GM19395 (cell line): ENCODE measurements around the gene NUP42.

Experiments used
- ATAC-seq: cut with Tn5 transposase; IDR thresholded peaks from one replicate; pipeline ENCODE4 v1.9.1; 2021; ENCODE audit warnings: mild to moderate bottlenecking, moderate library complexity; ENCODE audit not compliant: unreplicated experiment

NUP42 gene

GRCh38 chr7:23200331-23200730, 18.5 kb downstream of the NUP42 start:
- no peak for ATAC-seq

- no peak for ATAC-seq
These were observed 22.4 kb downstream of the NUP42 start for GRCh38 chr7:23204241-23204640.

GRCh38 chr7:23205577-23205908, 23.7 kb downstream of the NUP42 start:
- ATAC-seq, result no peak

GRCh38 chr7:23205909-23206767, 24.3 kb downstream of the NUP42 start:
- ATAC-seq, result no peak

- ATAC-seq, result no peak
These were observed 25.2 kb downstream of the NUP42 start for GRCh38 chr7:23207021-23207420.

GRCh38 chr7:23207884-23208283, 26.0 kb downstream of the NUP42 start:
- no peak for ATAC-seq

GRCh38 chr7:23208316-23208715, 26.5 kb downstream of the NUP42 start:
- no peak for ATAC-seq

GRCh38 chr7:23210506-23210905, 28.7 kb downstream of the NUP42 start:
- ATAC-seq, result no peak

- ATAC-seq, result no peak
These were observed 29.7 kb downstream of the NUP42 start for GRCh38 chr7:23211589-23211988.

GRCh38 chr7:23212395-23212794, 30.5 kb downstream of the NUP42 start:
- no peak for ATAC-seq

- ATAC-seq, result no peak
These were observed 31.0 kb downstream of the NUP42 start for GRCh38 chr7:23212841-23213240.

GRCh38 chr7:23213755-23214154, 31.9 kb downstream of the NUP42 start:
- no peak for ATAC-seq

GRCh38 chr7:23214423-23214822, 32.6 kb downstream of the NUP42 start:
- no peak for ATAC-seq

GRCh38 chr7:23214938-23215337, 33.1 kb downstream of the NUP42 start:
- ATAC-seq, result no peak

GRCh38 chr7:23216021-23216420, 34.2 kb downstream of the NUP42 start:
- no peak for ATAC-seq

GRCh38 chr7:23218196-23218595, 36.3 kb downstream of the NUP42 start:
- no peak for ATAC-seq

GRCh38 chr7:23220690-23221305, 39.0 kb downstream of the NUP42 start:
- ATAC-seq, result no peak

- ATAC-seq, result no peak
These were observed 40.7 kb downstream of the NUP42 start for GRCh38 chr7:23222439-23223030.

GRCh38 chr7:23224364-23224763, 42.5 kb downstream of the NUP42 start:
- ATAC-seq, result peak; percentile 60

GRCh38 chr7:23226844-23227450, 45.1 kb downstream of the NUP42 start:
- no peak for ATAC-seq

GRCh38 chr7:23228412-23228811, 46.6 kb downstream of the NUP42 start:
- ATAC-seq, result no peak

GRCh38 chr7:23230641-23231101, 48.8 kb downstream of the NUP42 start:
- no peak for ATAC-seq
